GM18517 (cell line): Measurements from ENCODE around the gene JARID2.
A peak's percentile ranks its signal among the peaks of the same experiment; 100 is the strongest.

ENCODE experiments used
- ATAC-seq: cut with Tn5 transposase; IDR thresholded peaks from one replicate; pipeline ENCODE4 v1.9.1; 2021; ENCODE audit warnings: mild to moderate bottlenecking, moderate library complexity; ENCODE audit not compliant: unreplicated experiment

Gene JARID2

GRCh38 chr6:15389765-15390723 is 144.2 kb downstream of the JARID2 start:
- ATAC-seq, result no peak

GRCh38 chr6:15391500-15391899 is 145.6 kb downstream of the JARID2 start:
- no peak for ATAC-seq

- no peak for ATAC-seq
These were observed 146.3 kb downstream of the JARID2 start for GRCh38 chr6:15392182-15392581.

- no peak for ATAC-seq
These were observed 147.7 kb downstream of the JARID2 start for GRCh38 chr6:15393605-15394004.

GRCh38 chr6:15395087-15395486 is 149.2 kb downstream of the JARID2 start:
- no peak for ATAC-seq

GRCh38 chr6:15396808-15397207 is 150.9 kb downstream of the JARID2 start:
- no peak for ATAC-seq

- ATAC-seq, result peak; percentile 63
These were observed 152.9 kb downstream of the JARID2 start for GRCh38 chr6:15398633-15399275.

GRCh38 chr6:15399641-15400470 is 154.0 kb downstream of the JARID2 start:
- ATAC-seq, result no peak

GRCh38 chr6:15400572-15401004 is 154.7 kb downstream of the JARID2 start:
- ATAC-seq, result no peak

GRCh38 chr6:15401120-15401519 is 155.3 kb downstream of the JARID2 start:
- ATAC-seq, result no peak

GRCh38 chr6:15401769-15402250 is 155.9 kb downstream of the JARID2 start:
- ATAC-seq, result no peak

GRCh38 chr6:15402406-15403045 is 156.7 kb downstream of the JARID2 start:
- no peak for ATAC-seq

GRCh38 chr6:15403094-15403755 is 157.4 kb downstream of the JARID2 start:
- no peak for ATAC-seq

GRCh38 chr6:15404685-15404980 is 158.8 kb downstream of the JARID2 start:
- no peak for ATAC-seq

- no peak for ATAC-seq
These were observed 159.5 kb downstream of the JARID2 start for GRCh38 chr6:15405129-15406068.

- ATAC-seq, result no peak
These were observed 160.6 kb downstream of the JARID2 start for GRCh38 chr6:15406452-15406851.

GRCh38 chr6:15408008-15408407 is 162.1 kb downstream of the JARID2 start:
- ATAC-seq, result no peak

- ATAC-seq, result no peak
These were observed 162.9 kb downstream of the JARID2 start for GRCh38 chr6:15408758-15409157.
